ENCODE results near the gene PDLIM1. TPM values are rescaled to one million over a fixed set of nuclear protein-coding genes. Genes with fewer than 3 reads are reported as not detected.

Gene PDLIM1
- total RNA-seq, 2 donors from 2014 or later: 109 to 140 TPM

GRCh38 chr10:95261926-95262325 is 28.9 kb downstream of the PDLIM1 start:
- Histone ChIP-seq H3K27ac (peak overlapping the region; percentile 75 to 89), H3K9me3 (no peaks in the 10 kb centered on the region), H3K4me1 (ENCODE audit: control insufficient read depth in 1 of 2, low read depth in 2 of 2) (peaks cover 19 to 64% of the 10 kb centered on the region in 2 donors), H3K27me3 (replicated peaks; ENCODE audit: insufficient read depth) (no peaks in the 10 kb centered on the region), H3K4me3 (no peak overlapping the region), H3K36me3 (peaks cover 21% of the 10 kb centered on the region)
- TF ChIP-seq CTCF (IDR thresholded peaks at IDR 0.05): no peak
- ATAC-seq (ENCODE audit: insufficient number of reproducible peaks, low FRiP score, low read depth) (no peak), DNase-seq (ENCODE audit: low spot score) (no peak)

GRCh38 chr10:95260909-95261552 is 29.8 kb downstream of the PDLIM1 start:
- DNase-seq (ENCODE audit: low spot score): no peak
- no peak for ATAC-seq (ENCODE audit: insufficient number of reproducible peaks, low FRiP score, low read depth)
- H3K27me3 ChIP-seq (replicated peaks; ENCODE audit: insufficient read depth): no peaks in the 10 kb centered on the region
- TF ChIP-seq CTCF (IDR thresholded peaks at IDR 0.05): no peak
- H3K27ac ChIP-seq: peak overlapping the region; percentile 75 to 89
- H3K4me1 ChIP-seq (ENCODE audit: control insufficient read depth in 1 of 2, low read depth in 2 of 2): peaks cover 14 to 55% of the 10 kb centered on the region in 2 donors
- peak overlapping the region; percentile 45 for H3K4me3 ChIP-seq
- no peaks in the 10 kb centered on the region for H3K9me3 ChIP-seq
- peaks cover 21% of the 10 kb centered on the region for H3K36me3 ChIP-seq

DNA sequence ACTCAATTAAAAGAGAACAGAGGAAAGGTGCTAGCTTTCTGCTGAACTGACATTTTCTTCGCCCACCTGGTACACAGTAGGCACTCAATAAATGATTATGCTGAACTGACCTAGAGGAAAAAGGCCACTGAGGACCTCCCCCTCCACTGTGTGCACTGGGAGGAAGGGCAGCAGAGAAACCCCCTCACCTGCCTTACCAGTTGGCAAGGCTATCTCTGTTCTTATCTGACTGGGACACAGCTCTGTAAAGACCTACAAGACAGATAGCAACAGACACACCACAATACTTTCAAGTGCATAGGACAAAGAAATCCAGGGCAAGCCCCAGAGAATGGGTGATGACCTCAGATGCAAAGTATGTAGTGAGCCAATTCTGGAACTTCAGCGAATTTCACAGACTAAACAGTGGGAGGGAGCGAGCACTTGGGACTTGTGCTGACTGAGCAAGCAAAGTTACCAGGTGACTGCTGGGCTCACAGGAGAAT is 30.4 kb downstream of the PDLIM1 start:
- Histone ChIP-seq H3K4me1 (ENCODE audit: control insufficient read depth in 1 of 2, low read depth in 2 of 2) (peaks cover 14 to 50% of the 10 kb centered on the region in 2 donors), H3K4me3 (no peak overlapping the region), H3K27me3 (replicated peaks; ENCODE audit: insufficient read depth) (no peaks in the 10 kb centered on the region), H3K27ac (peak overlapping the region; percentile 75 to 89), H3K9me3 (no peaks in the 10 kb centered on the region), H3K36me3 (peaks cover 21% of the 10 kb centered on the region)
- ATAC-seq (ENCODE audit: insufficient number of reproducible peaks, low FRiP score, low read depth) (peak; percentile 81), DNase-seq (ENCODE audit: low spot score) (no peak)
- no peak for TF ChIP-seq CTCF (IDR thresholded peaks at IDR 0.05)

- ATAC-seq (ENCODE audit: insufficient number of reproducible peaks, low FRiP score, low read depth) (no peak), DNase-seq (ENCODE audit: low spot score) (no peak)
- Histone ChIP-seq H3K9me3 (no peaks in the 10 kb centered on the region), H3K4me1 (ENCODE audit: control insufficient read depth in 1 of 2, low read depth in 2 of 2) (peaks cover 14 to 40% of the 10 kb centered on the region in 2 donors), H3K36me3 (peaks cover 8% of the 10 kb centered on the region), H3K4me3 (no peak overlapping the region), H3K27me3 (replicated peaks; ENCODE audit: insufficient read depth) (no peaks in the 10 kb centered on the region), H3K27ac (no peak overlapping the region)
- TF ChIP-seq CTCF (IDR thresholded peaks at IDR 0.05): no peak
These were observed 33.0 kb downstream of the PDLIM1 start for GRCh38 chr10:95257849-95258248.

DNA sequence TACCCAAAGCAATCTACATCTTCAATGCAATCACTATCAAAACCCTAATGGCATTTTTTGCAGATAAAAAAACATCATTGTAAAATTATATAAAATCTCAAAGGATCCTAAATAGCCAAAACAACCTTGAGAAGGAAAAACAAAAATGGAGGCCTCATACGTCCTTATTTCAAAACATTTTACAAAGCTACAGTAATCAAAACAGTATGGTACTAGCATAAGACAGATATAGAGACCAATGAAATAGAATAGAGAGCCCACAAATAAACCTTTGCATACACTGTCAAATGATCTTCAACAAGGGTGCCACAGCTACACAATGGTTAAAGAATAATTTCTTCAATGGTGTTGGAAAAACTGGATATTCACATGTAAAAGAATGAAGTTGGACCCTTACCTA is 34.5 kb downstream of the PDLIM1 start:
- DNase-seq (ENCODE audit: low spot score) (no peak), ATAC-seq (ENCODE audit: insufficient number of reproducible peaks, low FRiP score, low read depth) (no peak)
- Histone ChIP-seq H3K36me3 (peaks cover 5% of the 10 kb centered on the region), H3K9me3 (no peaks in the 10 kb centered on the region), H3K4me3 (no peak overlapping the region), H3K4me1 (ENCODE audit: control insufficient read depth in 1 of 2, low read depth in 2 of 2) (peaks cover 10 to 41% of the 10 kb centered on the region in 2 donors), H3K27me3 (replicated peaks; ENCODE audit: insufficient read depth) (no peaks in the 10 kb centered on the region), H3K27ac (no peak overlapping the region)
- no peak for TF ChIP-seq CTCF (IDR thresholded peaks at IDR 0.05)

Data from thoracic aorta (tissue), 2 donors.